Measurements from ENCODE around the gene EPSTI1. TPM values are rescaled to one million over a fixed set of nuclear protein-coding genes. Genes with fewer than 3 reads are reported as not detected.

The EPSTI1 gene
- total and polyA plus RNA-seq, 10 of the 15 experiments (the other 5 are each of a cell fraction or from before 2014, with no cell fraction given): 4.7 to 32.0 (median 24.2) TPM

- DNase-seq (ENCODE audit: low read depth, low spot score) (no peak), FAIRE-seq (no peak), ATAC-seq (no peak)
- in situ Hi-C loops (cut with MboI): no loop called here
- RAD21 ChIA-PET (ENCODE audit: unreplicated experiment): no interaction called here
- Histone ChIP-seq H3K4me2 (ENCODE audit: control insufficient read depth, insufficient read depth) (no peak overlapping the region), H2AFZ (ENCODE audit: control insufficient read depth, low read depth, low read length) (no peak overlapping the region), H3K9me3 (replicated peaks; ENCODE audit: control insufficient read depth, insufficient read depth, low read length) (no peaks in the 10 kb centered on the region), H3K27ac (ENCODE audit: control insufficient read depth, insufficient read depth) (no peak overlapping the region), H3K27me3 (replicated peaks in 1 of 2; ENCODE audit: control insufficient read depth in 2 of 2, insufficient read depth in 2 of 2, low read length in 1 of 2) (0 out of 4 replicates have a peak, but pooled peaks cover 0 to 3% of the 10 kb centered on the region in 2 experiments), H3K4me3 (no peak overlapping the region), H4K20me1 (ENCODE audit: control insufficient read depth, insufficient read depth) (no peaks in the 10 kb centered on the region), H3K79me2 (ENCODE audit: control insufficient read depth, insufficient read depth, low read length) (no peaks in the 10 kb centered on the region), H3K36me3 (ENCODE audit: control insufficient read depth in 2 of 2, insufficient read depth in 2 of 2, low read length in 1 of 2) (no peaks in the 10 kb centered on the region), H3K9ac (ENCODE audit: control insufficient read depth, insufficient read depth, low read length) (no peak overlapping the region), H3K4me1 (ENCODE audit: control insufficient read depth, insufficient read depth, low read length) (no peaks in the 10 kb centered on the region)
- SMC1A ChIA-PET (ENCODE audit: uncharacterized antibody, unreplicated experiment): interaction anchor here (0.8 to 1.1 kb wide), 3 partner anchors 13 to 49 kb away, joined by 3 read pairs; partner anchors contain the start of gene EPSTI1
- POLR2A ChIA-PET: no interaction called here
- intact Hi-C loops (cut with micrococcal nuclease; ENCODE audit: unreplicated experiment): no loop called here
- no TSS peak for BruUV-seq (replicated peaks)
- TF ChIP-seq CHD4 (IDR thresholded peaks at IDR 0.05) (no peak), FOXM1 (IDR thresholded peaks at IDR 0.05; ENCODE audit: low read depth, low read length) (no peak), SMARCA5 (IDR thresholded peaks at IDR 0.05) (no peak), HDAC6 (IDR thresholded peaks at IDR 0.05; ENCODE audit: unreplicated experiment) (no peak), SRF (IDR thresholded peaks at IDR 0.05; ENCODE audit: low read depth in 2 of 2, low read length in 2 of 2) (no peak), ZNF592 (IDR thresholded peaks at IDR 0.05) (no peak), SMAD1 (IDR thresholded peaks at IDR 0.05; ENCODE audit: low read depth, partially characterized antibody) (no peak), YY1 (IDR thresholded peaks at IDR 0.05; ENCODE audit: low read depth, low read length) (no peak), TARDBP (IDR thresholded peaks at IDR 0.05; ENCODE audit: borderline replicate concordance) (no peak), ZNF274 (IDR thresholded peaks at IDR 0.05; ENCODE audit: insufficient read depth, insufficient read length) (no peak)
- TF ChIP-seq, protein P1, sequence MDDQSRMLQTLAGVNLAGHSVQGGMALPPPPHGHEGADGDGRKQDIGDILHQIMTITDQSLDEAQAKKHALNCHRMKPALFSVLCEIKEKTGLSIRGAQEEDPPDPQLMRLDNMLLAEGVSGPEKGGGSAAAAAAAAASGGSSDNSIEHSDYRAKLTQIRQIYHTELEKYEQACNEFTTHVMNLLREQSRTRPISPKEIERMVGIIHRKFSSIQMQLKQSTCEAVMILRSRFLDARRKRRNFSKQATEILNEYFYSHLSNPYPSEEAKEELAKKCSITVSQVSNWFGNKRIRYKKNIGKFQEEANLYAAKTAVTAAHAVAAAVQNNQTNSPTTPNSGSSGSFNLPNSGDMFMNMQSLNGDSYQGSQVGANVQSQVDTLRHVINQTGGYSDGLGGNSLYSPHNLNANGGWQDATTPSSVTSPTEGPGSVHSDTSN (IDR thresholded peaks at IDR 0.05; ENCODE audit: insufficient replicate concordance, low read depth, low read length): no peak
- TF ChIP-seq, protein P2, sequence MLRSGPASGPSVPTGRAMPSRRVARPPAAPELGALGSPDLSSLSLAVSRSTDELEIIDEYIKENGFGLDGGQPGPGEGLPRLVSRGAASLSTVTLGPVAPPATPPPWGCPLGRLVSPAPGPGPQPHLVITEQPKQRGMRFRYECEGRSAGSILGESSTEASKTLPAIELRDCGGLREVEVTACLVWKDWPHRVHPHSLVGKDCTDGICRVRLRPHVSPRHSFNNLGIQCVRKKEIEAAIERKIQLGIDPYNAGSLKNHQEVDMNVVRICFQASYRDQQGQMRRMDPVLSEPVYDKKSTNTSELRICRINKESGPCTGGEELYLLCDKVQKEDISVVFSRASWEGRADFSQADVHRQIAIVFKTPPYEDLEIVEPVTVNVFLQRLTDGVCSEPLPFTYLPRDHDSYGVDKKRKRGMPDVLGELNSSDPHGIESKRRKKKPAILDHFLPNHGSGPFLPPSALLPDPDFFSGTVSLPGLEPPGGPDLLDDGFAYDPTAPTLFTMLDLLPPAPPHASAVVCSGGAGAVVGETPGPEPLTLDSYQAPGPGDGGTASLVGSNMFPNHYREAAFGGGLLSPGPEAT (IDR thresholded peaks at IDR 0.05; ENCODE audit: low read depth): no peak
- TF ChIP-seq, protein P3, sequence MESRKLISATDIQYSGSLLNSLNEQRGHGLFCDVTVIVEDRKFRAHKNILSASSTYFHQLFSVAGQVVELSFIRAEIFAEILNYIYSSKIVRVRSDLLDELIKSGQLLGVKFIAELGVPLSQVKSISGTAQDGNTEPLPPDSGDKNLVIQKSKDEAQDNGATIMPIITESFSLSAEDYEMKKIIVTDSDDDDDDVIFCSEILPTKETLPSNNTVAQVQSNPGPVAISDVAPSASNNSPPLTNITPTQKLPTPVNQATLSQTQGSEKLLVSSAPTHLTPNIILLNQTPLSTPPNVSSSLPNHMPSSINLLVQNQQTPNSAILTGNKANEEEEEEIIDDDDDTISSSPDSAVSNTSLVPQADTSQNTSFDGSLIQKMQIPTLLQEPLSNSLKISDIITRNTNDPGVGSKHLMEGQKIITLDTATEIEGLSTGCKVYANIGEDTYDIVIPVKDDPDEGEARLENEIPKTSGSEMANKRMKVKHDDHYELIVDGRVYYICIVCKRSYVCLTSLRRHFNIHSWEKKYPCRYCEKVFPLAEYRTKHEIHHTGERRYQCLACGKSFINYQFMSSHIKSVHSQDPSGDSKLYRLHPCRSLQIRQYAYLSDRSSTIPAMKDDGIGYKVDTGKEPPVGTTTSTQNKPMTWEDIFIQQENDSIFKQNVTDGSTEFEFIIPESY (IDR thresholded peaks at IDR 0.05): no peak
- CTCF ChIA-PET: interaction anchor here (1.2 kb wide), 1 partner anchor 799 kb away, joined by 3 read pairs; no protein-coding TSS in a partner anchor
- WGBS (ENCODE audit: insufficient coverage, insufficient replicate concordance, low lambda C conversion rate, missing lambda C conversion rate): 88% methylated on average over 3 of the region's 3 CpGs
These were observed 13.6 kb upstream of the EPSTI1 start for GRCh38 chr13:43005460-43006236.

Measured in GM12878 (cell line).